GM21717 (cell line): ENCODE data around the gene SCRN2.

Source experiments
- ATAC-seq: cut with Tn5 transposase; IDR thresholded peaks from one replicate; pipeline ENCODE4 v1.9.1; 2021; ENCODE audit warnings: mild to moderate bottlenecking, moderate library complexity; ENCODE audit not compliant: unreplicated experiment

Gene SCRN2

GRCh38 chr17:47847341-47848197 is 6.5 kb upstream of the SCRN2 start:
- no peak for ATAC-seq

- ATAC-seq, result no peak
Measured at GRCh38 chr17:47846716-47847340, 5.8 kb upstream of the SCRN2 start.

GRCh38 chr17:47845716-47846075 is 4.6 kb upstream of the SCRN2 start:
- no peak for ATAC-seq

GRCh38 chr17:47844814-47845715 is 4.0 kb upstream of the SCRN2 start:
- ATAC-seq, result no peak

GRCh38 chr17:47844227-47844626 is 3.2 kb upstream of the SCRN2 start:
- ATAC-seq, result no peak

GRCh38 chr17:47843391-47843730 is 2.3 kb upstream of the SCRN2 start:
- no peak for ATAC-seq

GRCh38 chr17:47841488-47842291 is 617 bp upstream of the SCRN2 start:
- no peak for ATAC-seq

GRCh38 chr17:47840001-47840741 is 902 bp downstream of the SCRN2 start:
- ATAC-seq, result no peak

GRCh38 chr17:47839071-47839470 is 2.0 kb downstream of the SCRN2 start:
- ATAC-seq, result no peak

- ATAC-seq, result no peak
Measured at GRCh38 chr17:47838636-47839035, 2.4 kb downstream of the SCRN2 start.

GRCh38 chr17:47837401-47838039 is 3.6 kb downstream of the SCRN2 start:
- no peak for ATAC-seq

GRCh38 chr17:47836601-47837000 is 4.5 kb downstream of the SCRN2 start:
- ATAC-seq, result no peak

- no peak for ATAC-seq
Measured at GRCh38 chr17:47834756-47835155, 6.3 kb downstream of the SCRN2 start.

GRCh38 chr17:47831934-47832327 is 9.1 kb downstream of the SCRN2 start:
- peak; percentile 3 for ATAC-seq

- ATAC-seq, result peak; percentile 66
Measured at GRCh38 chr17:47831003-47831933, 9.8 kb downstream of the SCRN2 start, which contains the start of the genes LRRC46 and MRPL10. Gene LRRC46 (plus strand): TSS chr17:47831670. CDS start chr17:47831990, 320 bp downstream. Gene MRPL10 (minus strand): TSS chr17:47831541. CDS start chr17:47831511, 30 bp downstream.

GRCh38 chr17:47830396-47831002 is 10.6 kb downstream of the SCRN2 start:
- ATAC-seq, result no peak

GRCh38 chr17:47829870-47830269 is 11.2 kb downstream of the SCRN2 start:
- ATAC-seq, result no peak

- ATAC-seq, result no peak
Measured at GRCh38 chr17:47823519-47823918, 17.6 kb downstream of the SCRN2 start.
